A673 (cell line): ENCODE results near the gene ST8SIA5. TPM values are rescaled to one million over a fixed set of nuclear protein-coding genes. Genes with fewer than 3 reads are reported as not detected.

Experiments
- BruUV-seq: library from RNA; stranded (reverse); fragments of 400-500 nt; replicated peaks from 2 replicates; lab custom pipeline; 2021; lab: Mats Ljungman, UMichigan
- CTCF ChIA-PET: fragments of 300-600 bp; sonication (Branson Sonifier 250); formaldehyde crosslinking; loops from one replicate; lab custom pipeline; 2022; ENCODE audit warnings: antibody characterized with exemption; lab: Charles Lee
- POLR2A ChIA-PET: fragments of 300-600 bp; sonication (Branson Sonifier 250); formaldehyde crosslinking; loops from one replicate; lab custom pipeline; 2022; ENCODE audit warnings: antibody characterized with exemption; ENCODE audit not compliant: low non-redundant PET; lab: Charles Lee
- DNase-seq: peaks from one replicate; pipeline ENCODE4 v3.0.0-alpha.2; 2015; ENCODE audit warnings: low spot score
- H3K27ac ChIP-seq: fragments of 200-600 bp; sonication (generic); 2 replicates; pipeline ENCODE4 v1.5.1; 2016; ENCODE audit warnings: mixed run types, low read depth, mild to moderate bottlenecking, mixed read lengths, antibody characterized with exemption, low read length; ENCODE audit not compliant: poor library complexity, severe bottlenecking
- H3K27me3 ChIP-seq: fragments of 200-600 bp; sonication (generic); replicated peaks from 2 replicates; pipeline ENCODE4 v1.6.1; 2017; ENCODE audit warnings: mixed run types, low read depth, mild to moderate bottlenecking, mixed read lengths, antibody characterized with exemption, low read length; ENCODE audit not compliant: insufficient read depth, poor library complexity
- H3K36me3 ChIP-seq: fragments of 200-600 bp; sonication (generic); 2 replicates; pipeline ENCODE4 v1.6.1; 2016; ENCODE audit warnings: mixed run types, mild to moderate bottlenecking, mixed read lengths, antibody characterized with exemption, low read length; ENCODE audit not compliant: insufficient read depth, poor library complexity, severe bottlenecking
- H3K4me1 ChIP-seq: fragments of 200-600 bp; sonication (generic); 2 replicates; pipeline ENCODE4 v1.6.1; 2017; ENCODE audit warnings: mixed run types, mild to moderate bottlenecking, mixed read lengths, antibody characterized with exemption, low read length; ENCODE audit not compliant: insufficient read depth, poor library complexity, severe bottlenecking
- H3K4me3 ChIP-seq: fragments of 200-600 bp; sonication (generic); 2 replicates; pipeline ENCODE4 v1.5.1; 2016; ENCODE audit warnings: low read depth, mixed run types, mild to moderate bottlenecking, mixed read lengths, low read length; ENCODE audit not compliant: poor library complexity, severe bottlenecking
- H3K9me3 ChIP-seq: fragments of 200-600 bp; sonication (generic); 2 replicates; pipeline ENCODE4 v1.6.1; 2016; ENCODE audit warnings: mixed run types, low read depth, mild to moderate bottlenecking, mixed read lengths, antibody characterized with exemption, low read length; ENCODE audit not compliant: poor library complexity, severe bottlenecking
- EZH2 ChIP-seq: fragments of 200-600 bp; sonication (generic); IDR thresholded peaks from 2 replicates; pipeline ENCODE4 v1.6.1; 2017; ENCODE audit warnings: borderline replicate concordance, low read depth, mild to moderate bottlenecking, mixed read lengths, antibody characterized with exemption, low read length; ENCODE audit not compliant: poor library complexity, severe bottlenecking
- intact Hi-C: fragments of 100-400 bp; cut with micrococcal nuclease; formaldehyde crosslinking; loops from one replicate; pipeline ENCODE4 v1.10.0; 2022; ENCODE audit not compliant: unreplicated experiment
- total RNA-seq: library from RNA; stranded (reverse); gene quantifications from 2 replicates; pipeline ENCODE4 v1.2.3, GENCODE V29; 2021
- TF ChIP-seq, protein P1 (sequence below): fragments of 300-800, 200-600 bp; sonication (generic); conservative IDR thresholded peaks from 2 replicates; pipeline ENCODE4 v1.5.1; 2017; ENCODE audit warnings: low read depth, mild to moderate bottlenecking, antibody characterized with exemption, low read length, moderate library complexity, mixed read lengths

The ST8SIA5 gene
- total RNA-seq, 1 experiment from 2014 or later = 17.9 TPM

DNA sequence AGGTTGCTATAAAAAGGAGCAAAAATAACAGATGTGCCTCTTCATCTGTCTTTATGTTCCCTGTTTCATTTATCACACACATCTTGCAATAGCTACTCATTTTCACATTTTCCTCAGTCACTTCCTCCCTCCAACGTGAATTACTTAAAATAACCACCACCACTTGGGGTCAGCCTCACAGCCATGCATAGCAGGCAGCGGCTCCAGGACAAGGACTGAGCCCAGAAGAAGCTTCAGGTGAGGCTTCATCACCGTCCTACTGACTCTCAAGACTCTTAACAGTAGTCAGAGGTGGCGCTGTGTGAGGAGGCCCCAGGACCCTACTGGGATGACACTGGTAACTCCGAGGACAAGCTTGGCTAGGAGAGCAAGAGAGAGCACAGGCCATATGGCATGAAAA, 15.5 kb upstream of the ST8SIA5 start:
- TF ChIP-seq, protein P1, sequence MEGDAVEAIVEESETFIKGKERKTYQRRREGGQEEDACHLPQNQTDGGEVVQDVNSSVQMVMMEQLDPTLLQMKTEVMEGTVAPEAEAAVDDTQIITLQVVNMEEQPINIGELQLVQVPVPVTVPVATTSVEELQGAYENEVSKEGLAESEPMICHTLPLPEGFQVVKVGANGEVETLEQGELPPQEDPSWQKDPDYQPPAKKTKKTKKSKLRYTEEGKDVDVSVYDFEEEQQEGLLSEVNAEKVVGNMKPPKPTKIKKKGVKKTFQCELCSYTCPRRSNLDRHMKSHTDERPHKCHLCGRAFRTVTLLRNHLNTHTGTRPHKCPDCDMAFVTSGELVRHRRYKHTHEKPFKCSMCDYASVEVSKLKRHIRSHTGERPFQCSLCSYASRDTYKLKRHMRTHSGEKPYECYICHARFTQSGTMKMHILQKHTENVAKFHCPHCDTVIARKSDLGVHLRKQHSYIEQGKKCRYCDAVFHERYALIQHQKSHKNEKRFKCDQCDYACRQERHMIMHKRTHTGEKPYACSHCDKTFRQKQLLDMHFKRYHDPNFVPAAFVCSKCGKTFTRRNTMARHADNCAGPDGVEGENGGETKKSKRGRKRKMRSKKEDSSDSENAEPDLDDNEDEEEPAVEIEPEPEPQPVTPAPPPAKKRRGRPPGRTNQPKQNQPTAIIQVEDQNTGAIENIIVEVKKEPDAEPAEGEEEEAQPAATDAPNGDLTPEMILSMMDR = 0 out of 2 replicates have a peak, but pooled peaks have one; percentile 15
- no peak for TF ChIP-seq EZH2
- DNase-seq = no peak
- no TSS peak for BruUV-seq
- H3K4me3 ChIP-seq = no peak overlapping the region
- intact Hi-C loops = no loop called here
- no peaks in the 10 kb centered on the region for H3K9me3 ChIP-seq
- H3K4me1 ChIP-seq = peaks cover 39% of the 10 kb centered on the region
- H3K27me3 ChIP-seq = no peaks in the 10 kb centered on the region
- CTCF ChIA-PET = no interaction called here
- H3K27ac ChIP-seq = peak overlapping the region; percentile 78
- POLR2A ChIA-PET = no interaction called here
- H3K36me3 ChIP-seq = no peaks in the 10 kb centered on the region

DNA sequence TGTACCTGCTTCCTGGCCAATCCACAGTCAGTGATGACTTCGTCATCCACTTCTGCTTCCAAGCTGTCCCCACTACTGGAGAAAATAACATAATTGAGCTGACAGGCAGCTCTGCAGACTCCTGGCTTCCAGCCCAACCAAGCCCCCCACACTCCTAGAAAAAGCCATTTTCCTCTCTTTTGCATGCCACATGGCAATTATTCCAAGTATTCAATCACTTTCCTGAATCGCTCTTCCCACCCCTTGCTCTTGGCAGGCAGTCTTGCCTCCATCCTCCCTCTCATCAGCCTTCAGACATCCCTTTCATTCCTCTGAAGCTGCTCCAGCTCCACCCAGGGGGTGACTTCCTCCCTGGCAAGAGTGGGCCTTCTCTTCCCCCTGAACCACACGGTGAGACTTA, 14.3 kb upstream of the ST8SIA5 start:
- intact Hi-C loops = no loop called here
- H3K27me3 ChIP-seq = no peaks in the 10 kb centered on the region
- POLR2A ChIA-PET = interaction anchor here (0.6 to 0.9 kb wide), 2 partner anchors 8 to 72 kb away, joined by 3 read pairs; no protein-coding TSS in a partner anchor
- H3K4me3 ChIP-seq = no peak overlapping the region
- BruUV-seq = no TSS peak
- peak overlapping the region; percentile 78 for H3K27ac ChIP-seq
- no peaks in the 10 kb centered on the region for H3K36me3 ChIP-seq
- CTCF ChIA-PET = no interaction called here
- DNase-seq = peak; percentile 93
- TF ChIP-seq, protein P1 = no peak
- no peak for TF ChIP-seq EZH2
- H3K9me3 ChIP-seq = no peaks in the 10 kb centered on the region
- peaks cover 39% of the 10 kb centered on the region for H3K4me1 ChIP-seq

DNA sequence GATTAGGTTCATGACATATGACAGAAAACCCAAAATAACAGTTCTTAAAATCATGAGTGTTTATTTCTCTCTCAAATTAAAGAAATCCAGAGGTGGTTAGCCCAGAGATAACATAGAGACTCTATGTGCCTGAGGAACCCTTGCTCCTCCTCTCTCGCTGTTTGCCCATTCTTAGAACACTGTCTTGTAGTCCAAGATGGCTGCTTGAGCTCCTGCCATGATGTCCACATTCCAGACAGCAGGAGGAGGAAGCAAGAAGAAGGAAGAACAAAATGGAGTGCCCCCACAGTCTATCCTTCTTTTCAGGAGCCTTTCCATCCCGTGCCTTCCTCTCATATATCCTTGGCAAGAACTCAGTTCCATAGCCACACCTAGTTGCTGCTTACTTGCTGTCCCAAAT, 13.9 kb upstream of the ST8SIA5 start:
- TF ChIP-seq, protein P1 = no peak
- no peak for TF ChIP-seq EZH2
- H3K4me1 ChIP-seq = peaks cover 39% of the 10 kb centered on the region
- intact Hi-C loops = no loop called here
- ChIA-PET POLR2A (interaction anchor here (0.6 kb wide), 1 partner anchor 8 kb away, joined by 3 read pairs; no protein-coding TSS in a partner anchor), CTCF (no interaction called here)
- H3K9me3 ChIP-seq = no peaks in the 10 kb centered on the region
- H3K36me3 ChIP-seq = no peaks in the 10 kb centered on the region
- H3K4me3 ChIP-seq = no peak overlapping the region
- no peak for DNase-seq
- H3K27me3 ChIP-seq = no peaks in the 10 kb centered on the region
- BruUV-seq = TSS peak; percentile 94
- H3K27ac ChIP-seq = peak overlapping the region; percentile 78
